GM19455 (cell line): Measurements from ENCODE around the gene SMOC2.

Source experiments
- ATAC-seq: cut with Tn5 transposase; IDR thresholded peaks from one replicate; pipeline ENCODE4 v1.9.1; 2021; ENCODE audit not compliant: unreplicated experiment

The SMOC2 gene

GRCh38 chr6:168618546-168619315, 177.7 kb downstream of the SMOC2 start:
- ATAC-seq, result no peak

DNA sequence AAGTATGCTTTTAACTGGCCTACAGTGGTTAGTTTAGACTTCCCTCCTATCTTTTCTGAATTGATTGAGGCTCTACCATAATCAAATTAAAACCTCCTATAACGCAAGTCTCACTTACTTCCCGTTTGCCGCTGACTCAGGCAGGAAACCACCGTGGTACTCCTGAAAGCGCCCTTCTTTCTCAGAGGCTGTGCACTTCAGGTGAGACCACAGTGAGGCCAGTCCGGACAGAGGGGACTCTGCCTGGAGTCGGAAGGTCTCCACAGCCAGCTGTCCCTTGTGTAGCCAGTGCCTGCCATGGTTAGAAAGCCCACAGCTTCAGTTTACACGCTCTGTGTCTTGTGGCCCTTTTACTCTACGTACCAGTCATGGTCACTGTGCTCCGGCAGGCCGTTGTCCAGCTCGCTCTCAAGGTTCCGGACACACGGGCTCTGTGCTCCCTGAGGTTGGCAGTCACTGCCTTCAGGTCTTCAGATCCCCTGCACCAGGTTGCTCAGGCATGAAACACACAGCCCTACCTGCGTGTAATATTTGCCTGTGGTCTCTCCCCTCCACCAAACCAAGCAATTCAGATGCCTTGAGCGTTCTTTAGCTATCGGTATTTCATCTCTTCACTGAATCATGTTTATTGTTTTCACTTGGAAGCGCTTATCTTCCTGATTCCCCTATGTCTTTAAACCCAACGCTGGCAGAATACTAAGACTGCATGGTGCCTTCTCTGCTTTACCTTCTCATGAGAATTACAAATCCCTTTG, 178.8 kb downstream of the SMOC2 start:
- ATAC-seq, result no peak

DNA sequence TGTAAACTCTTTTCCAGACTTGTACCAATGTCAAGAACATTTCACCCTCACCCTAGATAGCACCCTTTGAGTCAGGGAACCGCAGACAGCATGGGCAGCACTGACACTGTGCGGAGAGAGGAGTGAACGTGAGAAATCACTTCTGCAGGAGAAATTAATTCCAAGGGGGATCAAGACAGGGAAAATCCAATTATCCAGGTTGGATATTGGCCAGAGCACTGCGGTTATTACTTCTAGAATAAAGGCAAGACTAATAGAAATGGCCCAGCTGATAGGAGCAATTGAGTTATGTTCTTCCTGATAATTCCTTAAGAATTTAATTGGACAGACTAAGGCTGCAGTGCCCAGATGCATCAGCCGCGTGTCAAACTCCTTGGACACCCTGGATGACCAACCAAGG, 179.6 kb downstream of the SMOC2 start:
- no peak for ATAC-seq

DNA sequence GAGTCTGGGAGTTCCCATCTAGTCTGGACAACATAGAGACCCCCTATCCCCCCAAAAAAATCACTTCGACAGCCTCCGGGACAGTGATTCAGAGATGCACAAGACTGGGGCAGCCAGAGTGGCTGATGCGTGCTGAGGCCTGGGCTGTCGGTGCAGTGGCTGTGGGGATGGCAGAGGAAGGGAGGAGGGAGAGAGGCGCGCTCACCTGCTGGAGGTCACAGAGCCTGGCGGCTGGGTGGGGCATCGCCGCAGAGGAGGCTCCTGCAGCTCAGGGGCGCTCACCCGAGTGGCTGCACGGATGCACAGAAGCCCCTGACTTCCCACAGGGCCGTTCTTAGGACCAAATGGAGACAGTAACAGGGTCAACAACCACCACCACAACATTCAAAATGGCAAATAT, 182.8 kb downstream of the SMOC2 start:
- ATAC-seq, result no peak

DNA sequence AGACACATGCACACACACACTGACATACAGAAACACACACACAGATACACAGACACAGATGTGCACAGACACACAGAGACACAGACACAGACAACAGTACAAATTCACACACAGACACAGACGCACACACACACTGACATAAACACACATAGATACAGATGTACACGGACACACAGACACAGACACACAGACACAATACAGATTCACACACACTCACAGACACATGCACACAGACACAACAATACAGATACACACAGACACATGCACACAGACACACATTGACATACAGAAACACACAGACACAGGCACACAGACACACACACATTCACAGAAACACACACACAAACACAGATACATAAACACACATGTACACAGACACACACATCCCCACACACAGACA, 183.6 kb downstream of the SMOC2 start:
- ATAC-seq, result no peak

GRCh38 chr6:168624948-168625347, 184.0 kb downstream of the SMOC2 start:
- ATAC-seq, result no peak

DNA sequence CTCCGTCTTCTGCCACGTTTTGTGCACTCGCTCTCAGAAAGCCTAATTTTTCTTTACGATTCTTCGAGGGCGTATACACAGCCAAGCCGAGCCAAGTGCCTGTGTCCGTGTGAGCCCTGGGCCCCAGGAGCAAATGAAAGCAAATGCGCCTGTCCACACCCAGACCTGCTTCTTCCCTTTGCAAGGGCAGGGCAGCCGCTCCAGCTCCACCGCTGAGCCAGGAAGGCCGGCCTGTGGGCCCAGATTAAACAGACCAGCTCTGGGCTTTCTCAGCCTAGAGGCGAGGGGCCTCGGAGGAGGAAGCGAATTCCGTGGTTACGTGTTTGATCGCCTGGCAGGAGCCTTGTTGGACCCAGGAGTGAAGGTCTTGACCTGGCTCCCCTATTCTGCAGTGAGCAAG, 184.6 kb downstream of the SMOC2 start:
- ATAC-seq, result no peak

- ATAC-seq, result no peak
Measured at GRCh38 chr6:168626046-168626602, 185.1 kb downstream of the SMOC2 start.

- ATAC-seq, result no peak
Measured at GRCh38 chr6:168627506-168628175, 186.7 kb downstream of the SMOC2 start.

- ATAC-seq, result no peak
Measured at GRCh38 chr6:168628176-168628553, 187.2 kb downstream of the SMOC2 start.

DNA sequence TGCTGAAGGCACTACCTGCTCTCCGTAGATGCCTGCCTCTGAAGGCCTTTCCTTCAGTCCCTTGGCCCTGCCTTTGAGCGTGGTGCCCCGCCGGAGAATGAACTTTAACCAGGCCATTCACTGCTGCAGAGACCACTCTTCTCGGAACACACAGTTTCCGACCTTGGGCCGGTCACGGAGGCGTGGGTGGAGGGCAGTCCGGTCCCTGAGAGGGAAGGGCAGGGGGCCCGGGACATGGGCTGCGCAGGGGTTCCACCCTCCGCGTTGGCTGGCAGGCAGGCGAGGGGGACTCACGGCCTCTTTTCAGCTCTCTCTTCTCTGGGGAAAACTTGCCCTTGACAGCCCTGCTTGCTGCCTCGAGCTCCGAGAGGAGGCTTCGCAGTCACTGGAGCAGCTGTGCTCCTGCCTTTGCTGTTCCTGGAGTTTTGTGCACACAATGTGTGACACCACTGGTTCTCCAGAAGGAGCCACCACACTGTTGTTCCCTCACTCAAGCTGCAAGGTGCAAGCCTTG, 187.8 kb downstream of the SMOC2 start:
- no peak for ATAC-seq

- no peak for ATAC-seq
Measured at GRCh38 chr6:168631564-168631963, 190.6 kb downstream of the SMOC2 start.

DNA sequence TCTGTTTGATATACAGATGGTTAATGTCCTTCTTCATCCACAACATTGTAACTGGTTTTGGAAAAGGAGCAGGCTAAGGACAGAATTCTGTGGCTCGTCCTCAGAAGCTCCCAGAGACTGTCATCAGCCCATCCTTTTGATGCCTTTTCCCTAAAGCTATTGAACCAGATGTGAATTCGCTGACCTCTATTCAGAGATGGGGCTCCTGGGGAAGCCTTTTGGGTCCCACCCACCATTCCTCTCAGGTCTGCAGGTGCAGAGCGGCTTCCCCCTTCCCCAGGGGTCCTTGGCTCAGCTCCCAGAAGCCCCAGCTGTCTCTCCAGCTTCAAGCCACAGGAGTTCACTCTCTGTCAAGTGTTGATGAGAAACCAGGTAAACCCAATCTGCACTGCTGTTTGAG, 191.7 kb downstream of the SMOC2 start:
- ATAC-seq, result no peak

GRCh38 chr6:168634541-168635328, 193.8 kb downstream of the SMOC2 start:
- ATAC-seq, result no peak

DNA sequence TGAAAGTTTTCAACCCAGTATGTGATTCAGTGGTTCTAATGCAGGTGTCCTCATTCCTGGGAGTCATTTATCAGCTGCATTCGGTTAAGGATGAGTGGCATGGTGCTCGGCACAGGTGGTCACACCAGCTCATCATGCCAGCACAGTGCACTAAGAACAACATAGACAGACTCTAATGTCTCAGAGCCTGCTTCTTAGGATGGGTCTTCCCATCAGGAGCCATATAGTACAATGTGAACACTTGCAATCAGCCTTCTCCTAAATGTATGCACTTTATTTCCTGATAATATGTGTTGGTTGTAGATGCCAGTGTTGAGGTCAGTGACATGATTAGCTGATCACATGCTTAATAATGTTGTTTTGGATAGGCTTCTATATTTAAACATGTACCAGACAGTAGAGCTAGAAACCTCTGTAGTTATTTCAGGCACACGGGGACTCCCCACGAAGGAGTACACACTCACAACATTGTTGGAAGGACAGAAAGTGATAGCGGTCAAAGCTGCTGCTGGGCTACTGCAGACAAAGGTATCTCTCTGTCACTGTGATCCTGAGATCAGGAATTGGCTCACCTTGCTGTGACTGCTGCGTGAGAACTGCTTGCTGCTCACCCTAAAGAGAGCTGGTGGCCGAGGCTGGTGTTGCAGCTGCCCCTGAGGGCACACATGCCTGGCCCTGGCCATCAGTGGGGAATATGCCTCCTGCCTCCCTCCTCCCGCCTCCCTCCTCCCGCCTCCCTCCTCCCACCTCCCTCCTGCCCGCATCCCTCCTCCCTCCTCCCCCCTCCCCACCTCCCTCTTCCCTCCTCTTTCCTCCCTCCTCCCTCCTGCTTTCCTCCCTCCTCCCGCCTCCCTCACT, 195.4 kb downstream of the SMOC2 start:
- no peak for ATAC-seq

GRCh38 chr6:168637834-168638233, 196.8 kb downstream of the SMOC2 start:
- ATAC-seq, result no peak

GRCh38 chr6:168638468-168639271, 197.7 kb downstream of the SMOC2 start:
- no peak for ATAC-seq

DNA sequence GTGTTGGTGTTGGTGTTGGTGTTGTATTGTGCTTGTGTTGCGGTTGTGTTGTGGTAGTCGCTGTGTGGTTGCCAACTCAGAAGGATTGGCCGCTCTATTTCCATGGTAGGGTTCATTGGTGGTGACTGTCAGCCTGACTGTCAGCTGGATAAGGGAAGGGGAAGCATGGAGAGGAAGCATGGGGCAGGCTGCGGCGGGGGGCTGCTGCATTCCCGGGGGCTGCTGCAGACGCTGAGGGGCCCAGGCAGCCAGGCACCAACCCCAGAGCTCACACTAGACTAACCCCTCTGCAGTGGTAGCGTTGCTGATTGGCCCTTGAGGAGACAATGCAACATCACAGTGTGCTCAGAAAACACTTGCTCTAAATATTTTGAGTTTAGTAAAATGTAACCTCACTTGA, 199.2 kb downstream of the SMOC2 start:
- ATAC-seq, result no peak

DNA sequence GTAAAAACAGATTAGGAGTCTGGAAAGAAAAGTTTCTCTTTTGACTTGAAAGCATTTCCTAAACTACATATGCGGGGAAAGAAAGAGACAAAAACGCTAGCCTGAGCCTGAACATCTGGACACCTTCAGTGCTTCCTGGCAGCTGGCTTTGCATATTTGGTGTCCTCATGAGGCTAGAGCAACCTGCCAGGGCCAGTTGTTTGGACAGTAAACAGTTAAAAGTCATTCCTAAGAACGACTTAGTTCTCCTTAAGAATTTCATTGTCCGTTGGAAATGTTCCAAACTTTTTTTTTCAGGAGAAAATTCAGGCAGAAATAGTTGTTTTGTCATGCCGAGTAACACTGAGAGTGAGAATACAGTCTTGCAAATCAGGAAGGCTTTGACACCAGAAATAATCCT, 199.8 kb downstream of the SMOC2 start:
- ATAC-seq, result no peak
